A549 (cell line): Measurements from ENCODE around the gene FASTK. TPM values are rescaled to one million over a fixed set of nuclear protein-coding genes. Genes with fewer than 3 reads are reported as not detected.

Experiments
- ATAC-seq, 2 experiments: fragments of 200-7000 bp in 1 of 2; fragments of >200 bp in 1 of 2; cut with Nextera tagmentation in 1 of 2; cut with Tn5 transposase in 1 of 2; 3 replicates each; pipeline versions ENCODE4 v1.8.0 to v1.9.1; 2018 to 2020; ENCODE audit warnings: mild to moderate bottlenecking in 1 of 2, moderate library complexity in 1 of 2
- CTCF ChIA-PET: fragments of 300-600 bp; sonication (Branson Sonifier 250); formaldehyde crosslinking; extraction: SDS; loops from one replicate; lab custom pipeline; 2021; ENCODE audit warnings: antibody characterized with exemption, inconsistent platforms; lab: Yijun Ruan, JAX
- POLR2A ChIA-PET: fragments of 350-600 bp; formaldehyde crosslinking; extraction: SDS; loops from one replicate; lab custom pipeline; 2021; ENCODE audit warnings: antibody characterized with exemption, inconsistent platforms; lab: Yijun Ruan, JAX
- DNase-seq, 2 experiments: peaks; one replicate each; pipeline versions ENCODE4 v3.0.0 to v3.0.0-alpha.2; 2011 to 2016; ENCODE audit warnings: low read depth in 1 of 2, low spot score in 1 of 2
- FAIRE-seq: peaks from 2 replicates; lab custom pipeline; 2011; peaks lifted over from hg19 to GRCh38; lab: Jason Lieb, UNC
- H3K27ac ChIP-seq, 2 experiments: fragments of >200 bp; sonication (Bioruptor Twin); formaldehyde crosslinking; 3 replicates each; pipeline ENCODE4 v1.5.1; 2016 to 2017
- H3K4me1 ChIP-seq: fragments of >200 bp; sonication (Bioruptor Twin); formaldehyde crosslinking; 3 replicates; pipeline ENCODE4 v1.6.1; 2016
- H3K4me2 ChIP-seq: fragments of >200 bp; sonication (Bioruptor Twin); formaldehyde crosslinking; 3 replicates; pipeline ENCODE4 v1.6.1; 2016
- H3K4me3 ChIP-seq: fragments of >200 bp; sonication (Bioruptor Twin); formaldehyde crosslinking; 3 replicates; pipeline ENCODE4 v1.5.1; 2016
- H3K9me3 ChIP-seq: fragments of >200 bp; sonication (Bioruptor Twin); formaldehyde crosslinking; 3 replicates; pipeline ENCODE4 v1.6.1; 2016
- CBX2 ChIP-seq: fragments of 200-600 bp; sonication (generic); IDR thresholded peaks from 2 replicates; pipeline ENCODE4 v1.6.1; 2016; ENCODE audit warnings: low read depth, mild to moderate bottlenecking, borderline replicate concordance
- CEBPB ChIP-seq, 2 experiments: fragments of >200 bp in 1 of 2; sonication (Bioruptor Twin) in 1 of 2; formaldehyde crosslinking in 1 of 2; IDR thresholded peaks; 2 replicates each; pipeline ENCODE4 v1.6.1; 2012 to 2016
- CHD4 ChIP-seq: fragments of 200-600 bp; sonication (generic); IDR thresholded peaks from 2 replicates; pipeline ENCODE4 v1.6.1; 2016; ENCODE audit warnings: antibody characterized with exemption, mild to moderate bottlenecking, borderline replicate concordance
- E2F6 ChIP-seq: IDR thresholded peaks from 2 replicates; pipeline ENCODE4 v1.6.1; 2012; ENCODE audit warnings: low read depth, borderline replicate concordance
- EHF ChIP-seq: fragments of 250-450 bp; sonication (Bioruptor Pico); IDR thresholded peaks from 2 replicates; pipeline ENCODE4 v1.5.0; 2020; ENCODE audit warnings: mild to moderate bottlenecking
- ELK1 ChIP-seq: fragments of 150-350 bp; IDR thresholded peaks from 2 replicates; pipeline ENCODE4 v1.6.1; 2014; ENCODE audit warnings: low read depth, mild to moderate bottlenecking, low read length
- ESRRA ChIP-seq: fragments of 150-350 bp; IDR thresholded peaks from 2 replicates; pipeline ENCODE4 v1.6.1; 2014; ENCODE audit warnings: mild to moderate bottlenecking, low read length, borderline replicate concordance
- FOSL2 ChIP-seq, 2 experiments: fragments of 450-650 bp in 1 of 2; fragments of >200 bp in 1 of 2; sonication (Bioruptor Twin) in 1 of 2; formaldehyde crosslinking; IDR thresholded peaks; 2 replicates each; pipeline versions ENCODE4 v1.5.0 to v1.6.1; 2016 to 2020; ENCODE audit warnings: mild to moderate bottlenecking in 1 of 2, moderate library complexity in 1 of 2
- GATA3 ChIP-seq: IDR thresholded peaks from 2 replicates; pipeline ENCODE4 v1.6.1; 2012; ENCODE audit warnings: borderline replicate concordance
- HDAC2 ChIP-seq: fragments of 200-600 bp; sonication (generic); IDR thresholded peaks from 2 replicates; pipeline ENCODE4 v1.6.1; 2016
- HMGXB4 ChIP-seq: fragments of 250-450 bp; sonication (Bioruptor Pico); IDR thresholded peaks from 2 replicates; pipeline ENCODE4 v1.5.0; 2021; ENCODE audit warnings: mild to moderate bottlenecking, moderate library complexity, borderline replicate concordance
- HOXA7 ChIP-seq: fragments of 250-450 bp; sonication (Bioruptor Pico); IDR thresholded peaks from 2 replicates; pipeline ENCODE4 v1.5.0; 2020; ENCODE audit warnings: mild to moderate bottlenecking, moderate library complexity
- JUN ChIP-seq, 2 experiments: fragments of >200 bp; sonication (Bioruptor Twin); formaldehyde crosslinking; IDR thresholded peaks; 2 replicates in 1 of 2; 3 replicates in 1 of 2; pipeline ENCODE4 v1.6.1; 2016 to 2017
- JUNB ChIP-seq: fragments of >200 bp; sonication (Bioruptor Twin); formaldehyde crosslinking; IDR thresholded peaks from 2 replicates; pipeline ENCODE4 v1.6.1; 2016
- MAFK ChIP-seq: fragments of 450-650 bp; IDR thresholded peaks from 2 replicates; pipeline ENCODE4 v1.6.1; 2014; ENCODE audit not compliant: partially characterized antibody
- MAX ChIP-seq: IDR thresholded peaks from 2 replicates; pipeline ENCODE4 v1.6.1; 2012
- MAZ ChIP-seq: fragments of 150-350 bp; IDR thresholded peaks from 2 replicates; pipeline ENCODE4 v1.6.1; 2014; ENCODE audit warnings: antibody characterized with exemption, low read depth, low read length, borderline replicate concordance
- NR3C1 ChIP-seq: fragments of >200 bp; sonication (Bioruptor Twin); formaldehyde crosslinking; IDR thresholded peaks from 3 replicates; pipeline ENCODE4 v1.6.1; 2017
- PBX3 ChIP-seq: IDR thresholded peaks from 2 replicates; pipeline ENCODE4 v1.6.1; 2012
- RAD21 ChIP-seq, 2 experiments: fragments of >200 bp in 1 of 2; sonication (Bioruptor Twin) in 1 of 2; formaldehyde crosslinking in 1 of 2; IDR thresholded peaks in 1 of 2; conservative IDR thresholded peaks in 1 of 2; 2 replicates in 1 of 2; 3 replicates in 1 of 2; pipeline ENCODE4 v1.6.1; 2012 to 2018; ENCODE audit warnings: inconsistent platforms in 1 of 2
- RCOR1 ChIP-seq: fragments of 150-350 bp; IDR thresholded peaks from 2 replicates; pipeline ENCODE4 v1.6.1; 2014; ENCODE audit warnings: antibody characterized with exemption, low read length, low read depth
- RFX5 ChIP-seq: fragments of 450-650 bp; IDR thresholded peaks from 2 replicates; pipeline ENCODE4 v1.7.1; 2014; ENCODE audit warnings: antibody characterized with exemption, mild to moderate bottlenecking, moderate library complexity
- SREBF2 ChIP-seq: fragments of 450-650 bp; IDR thresholded peaks from 2 replicates; pipeline ENCODE4 v1.6.1; 2014; ENCODE audit warnings: mild to moderate bottlenecking, moderate library complexity
- TFCP2L1 ChIP-seq: fragments of 250-450 bp; sonication (Bioruptor Pico); IDR thresholded peaks from 2 replicates; pipeline ENCODE4 v1.5.0; 2021; ENCODE audit warnings: mild to moderate bottlenecking
- TP53 ChIP-seq: fragments of 250-450 bp; sonication (Bioruptor Pico); IDR thresholded peaks from 2 replicates; pipeline ENCODE4 v1.5.0; 2021; ENCODE audit warnings: mild to moderate bottlenecking, moderate library complexity
- USF2 ChIP-seq: fragments of 450-650 bp; IDR thresholded peaks from 2 replicates; pipeline ENCODE4 v1.6.1; 2014; ENCODE audit warnings: antibody characterized with exemption
- ZC3H11A ChIP-seq: fragments of 450-650 bp; IDR thresholded peaks from 2 replicates; pipeline ENCODE4 v1.6.1; 2014; ENCODE audit warnings: antibody characterized with exemption, mild to moderate bottlenecking
- ZFP36 ChIP-seq: fragments of 450-650 bp; IDR thresholded peaks from 2 replicates; pipeline ENCODE4 v1.6.1; 2014; ENCODE audit warnings: borderline replicate concordance; ENCODE audit not compliant: partially characterized antibody
- ZNF302 ChIP-seq: fragments of 250-450 bp; sonication (Bioruptor Pico); IDR thresholded peaks from 2 replicates; pipeline ENCODE4 v1.9.0; 2021; ENCODE audit warnings: inconsistent platforms, mild to moderate bottlenecking, moderate library complexity
- ZSCAN20 ChIP-seq: fragments of 250-450 bp; sonication (Bioruptor Pico); IDR thresholded peaks from 2 replicates; pipeline ENCODE4 v1.8.0; 2022; ENCODE audit warnings: mild to moderate bottlenecking, moderate library complexity
- WGBS: methylation state at CpG from one replicate; pipeline ENCODE4 v1.1.6; 2017; ENCODE audit errors: missing lambda C conversion rate; 5-methylcytosine and 5-hydroxymethylcytosine counted together
- polyA plus RNA-seq, 4 experiments: library from polyadenylated mRNA; depleted of rRNA in 3 of 4; stranded (reverse); fragments of >200 nt; fragmentation: RNase III in 1 of 4; extraction: RNeasy Plus Mini Kit Qiagen cat#74134 plus additional on column Dnase treatment in 1 of 4; gene quantifications; 2 replicates in 3 of 4; 3 replicates in 1 of 4; pipeline ENCODE4 v1.2.3, GENCODE V29; 2011 to 2017

Gene FASTK
- polyA plus RNA-seq, 2 of the 4 experiments (the other 2 are of a cell fraction), result 38.5 to 72.4 TPM

GRCh38 chr7:151058781-151059366, 21.7 kb downstream of the FASTK start:
- H3K4me3 ChIP-seq, result peak overlapping the region; percentile 86
- no peak for FAIRE-seq
- H3K4me1 ChIP-seq, result peaks cover 31% of the 10 kb centered on the region
- peak overlapping the region; percentile 92 for H3K4me2 ChIP-seq
- DNase-seq, result peak in 1 of 2 experiments; percentile 33
- TF ChIP-seq USF2, result no peak
- TF ChIP-seq ESRRA, result no peak
- no peak for TF ChIP-seq MAZ
- TF ChIP-seq ZFP36, result no peak
- no peak for TF ChIP-seq RFX5
- no peak for TF ChIP-seq RCOR1
- TF ChIP-seq CHD4, result no peak
- TF ChIP-seq MAX, result no peak; the same call in 1 of the 2 replicates
- no peak for TF ChIP-seq TFCP2L1 (CRISPR knock-in tag)
- no peak for TF ChIP-seq CEBPB (IDR thresholded peaks at IDR 0.05)
- TF ChIP-seq PBX3, result no peak
- no peak for TF ChIP-seq JUNB
- TF ChIP-seq ZNF302 (CRISPR knock-in tag), result no peak
- TF ChIP-seq MAFK, result no peak
- TF ChIP-seq TP53 (CRISPR knock-in tag), result no peak
- no peak for TF ChIP-seq HMGXB4 (CRISPR knock-in tag)
- no peak for TF ChIP-seq HOXA7 (CRISPR knock-in tag)
- TF ChIP-seq EHF (CRISPR knock-in tag), result no peak
- no peak for TF ChIP-seq GATA3
- TF ChIP-seq ZC3H11A, result no peak
- ATAC-seq, result no peak
- WGBS, result 10% methylated on average over 18 of the region's 18 CpGs
- ChIA-PET POLR2A (interaction anchor here (0.8 to 1.4 kb wide), 3 partner anchors 22 to 31 kb away, joined by 4 read pairs; partner anchors contain the start of genes ABCB8 and FASTK), CTCF (interaction anchor here (0.6 to 4.0 kb wide), 9 partner anchors 8 to 692 kb away, joined by 3 to 14 read pairs (median 5); partner anchors contain the start of gene ABCB8)
- no peaks in the 10 kb centered on the region for H3K9me3 ChIP-seq
- peak overlapping the region; percentile 99 for H3K27ac ChIP-seq

GRCh38 chr7:151057989-151058780, 22.4 kb downstream of the FASTK start:
- H3K27ac ChIP-seq, result peak overlapping the region; percentile 99
- ATAC-seq (peak; percentile 54 to 82), FAIRE-seq (no peak), DNase-seq (peak; percentile 99 to 100)
- WGBS, result under 1% methylated on average over 35 of the region's 46 CpGs
- ChIA-PET POLR2A (interaction anchor here (1.0 to 1.4 kb wide), 3 partner anchors 19 to 30 kb away, joined by 3 to 4 read pairs (median 4); partner anchors contain the start of genes ABCB8 and FASTK), CTCF (interaction anchor here (0.6 to 4.0 kb wide), 9 partner anchors 13 to 691 kb away, joined by 3 to 14 read pairs (median 5); partner anchors contain the start of gene ABCB8)
- H3K4me3 ChIP-seq, result peak overlapping the region; percentile 86
- no peaks in the 10 kb centered on the region for H3K9me3 ChIP-seq
- peaks cover 24% of the 10 kb centered on the region for H3K4me1 ChIP-seq
- H3K4me2 ChIP-seq, result peak overlapping the region; percentile 92
- TF ChIP-seq RAD21 (conservative IDR thresholded peaks at IDR 0.05 in 1 of 2, IDR thresholded peaks at IDR 0.05 in 1 of 2) (no peak), ELK1 (no peak), HDAC2 (no peak), ZFP36 (no peak), SREBF2 (no peak), JUN (IDR thresholded peaks at IDR 0.05) (peak; percentile 53 to 64; a peak in 4 of 5 replicates), FOSL2 (IDR thresholded peaks at IDR 0.05) (no peak), FOSL2 (CRISPR knock-in tag; IDR thresholded peaks at IDR 0.05) (peak; percentile 30; the same call in 1 of the 2 replicates), ZC3H11A (no peak), CBX2 (no peak), JUNB (no peak), ZNF302 (CRISPR knock-in tag) (no peak), NR3C1 (no peak), MAFK (no peak), RCOR1 (no peak), TFCP2L1 (CRISPR knock-in tag) (no peak), E2F6 (no peak), ZSCAN20 (no peak)
